K562 (cell line): ENCODE results near the gene IFI16. TPM values are rescaled to one million over a fixed set of nuclear protein-coding genes. Genes with fewer than 3 reads are reported as not detected.

Experiments used
- ATAC-seq: fragments of 200-7000 bp; cut with Tn5 transposase; 3 replicates; pipeline ENCODE4 v1.9.1; 2020; ENCODE audit warnings: moderate library complexity
- BruUV-seq: library from RNA; stranded (reverse); fragments of 400-500 nt; replicated peaks from 2 replicates; lab custom pipeline; 2021; lab: Mats Ljungman, UMichigan
- CTCF ChIA-PET: fragments of 300-600 bp; formaldehyde crosslinking; extraction: SDS; loops from one replicate; lab custom pipeline; 2021; ENCODE audit warnings: low intra/inter-chr PET ratio; lab: Yijun Ruan, JAX
- POLR2A ChIA-PET: fragments of 300-600, 350-650 bp; sonication (Branson Sonifier 250); formaldehyde crosslinking; extraction: SDS; loops from one replicate; lab custom pipeline; 2021; ENCODE audit warnings: antibody characterized with exemption, inconsistent platforms; lab: Yijun Ruan, JAX
- DNase-seq, 4 experiments: peaks; one replicate each; pipeline versions ENCODE4 v3.0.0 to v3.0.0-alpha.2; 2011 to 2018; ENCODE audit warnings: low spot score in 3 of 4, mixed read lengths in 3 of 4; ENCODE audit errors: extremely low read depth in 1 of 4
- FAIRE-seq: peaks from 2 replicates; lab custom pipeline; 2011; peaks lifted over from hg19 to GRCh38; lab: Jason Lieb, UNC
- H2AFZ ChIP-seq: 2 replicates; pipeline ENCODE4 v1.6.0; 2011; ENCODE audit warnings: low read depth, low read length, control low read depth, inconsistent platforms
- H3K27ac ChIP-seq: fragments of 200-600 bp; 3 replicates; pipeline ENCODE4 v1.8.0; 2011; ENCODE audit warnings: low read depth, mild to moderate bottlenecking, control low read depth, inconsistent platforms, low read length, moderate library complexity, mixed read lengths; ENCODE audit errors: extremely low read depth
- H3K27me3 ChIP-seq, 2 experiments: fragments of 300-600 bp in 1 of 2; 2 replicates in 1 of 2; 3 replicates in 1 of 2; pipeline versions ENCODE4 v1.6.0 to v1.8.0; 2011; ENCODE audit warnings: inconsistent platforms in 2 of 2, low read length in 2 of 2, mild to moderate bottlenecking in 1 of 2, mixed read lengths in 1 of 2, moderate library complexity in 1 of 2; ENCODE audit not compliant: control insufficient read depth in 2 of 2, insufficient read depth in 2 of 2
- H3K36me3 ChIP-seq: fragments of 300-600 bp; 3 replicates; pipeline ENCODE4 v1.8.0; 2011; ENCODE audit warnings: mild to moderate bottlenecking, low read length, inconsistent platforms; ENCODE audit not compliant: control insufficient read depth, insufficient read depth
- H3K4me1 ChIP-seq, 2 experiments: fragments of 200-600 bp in 1 of 2; replicated peaks in 1 of 2; 2 replicates in 1 of 2; 3 replicates in 1 of 2; pipeline versions ENCODE4 v1.5.1 to v1.8.0; 2011; ENCODE audit warnings: inconsistent platforms in 2 of 2, low read length in 2 of 2, mild to moderate bottlenecking in 1 of 2, mixed read lengths in 1 of 2, moderate library complexity in 1 of 2; ENCODE audit not compliant: control insufficient read depth in 2 of 2, insufficient read depth in 2 of 2
- H3K4me2 ChIP-seq: 2 replicates; pipeline ENCODE4 v1.6.1; 2011; ENCODE audit warnings: low read length, control low read depth, inconsistent platforms, mixed read lengths; ENCODE audit not compliant: insufficient read depth
- H3K4me3 ChIP-seq: fragments of 200-600 bp; sonication (generic), shearing (Covaris generic); 2 replicates; pipeline ENCODE4 v1.5.1; 2016; ENCODE audit warnings: control low read depth, inconsistent platforms
- H3K79me2 ChIP-seq: fragments of 200-600 bp; 3 replicates; pipeline ENCODE4 v1.8.0; 2011; ENCODE audit warnings: low read length, inconsistent platforms; ENCODE audit not compliant: control insufficient read depth, insufficient read depth
- H3K9ac ChIP-seq, 2 experiments: 2 replicates each; pipeline versions ENCODE4 v1.6.0 to v1.6.1; 2011; ENCODE audit warnings: low read depth in 2 of 2, low read length in 2 of 2, control low read depth in 1 of 2, inconsistent platforms in 1 of 2, mild to moderate bottlenecking in 1 of 2, mixed read lengths in 1 of 2; ENCODE audit not compliant: insufficient read depth in 1 of 2
- H3K9me1 ChIP-seq: one replicate; pipeline ENCODE4 v1.6.0; 2011; ENCODE audit warnings: inconsistent platforms, mild to moderate bottlenecking, low read length, moderate library complexity; ENCODE audit not compliant: control insufficient read depth, insufficient read depth
- H3K9me3 ChIP-seq: replicated peaks from 2 replicates; pipeline ENCODE4 v1.5.1; 2011; ENCODE audit warnings: low read depth, low read length, inconsistent platforms; ENCODE audit not compliant: control insufficient read depth, insufficient read depth
- H4K20me1 ChIP-seq: replicated peaks from 2 replicates; pipeline ENCODE4 v1.6.1; 2011; ENCODE audit warnings: low read length, inconsistent platforms, mixed read lengths; ENCODE audit not compliant: control insufficient read depth, insufficient read depth
- ARID1B ChIP-seq: fragments of 450-650 bp; IDR thresholded peaks from 2 replicates; pipeline ENCODE4 v1.6.1; 2016; ENCODE audit warnings: antibody characterized with exemption, mild to moderate bottlenecking, inconsistent platforms
- ESRRA ChIP-seq: fragments of 450-650 bp; IDR thresholded peaks from 2 replicates; pipeline ENCODE4 v1.6.1; 2014; ENCODE audit warnings: low read depth, mild to moderate bottlenecking, moderate library complexity, borderline replicate concordance
- HOXB6 ChIP-seq: fragments of 250-450 bp; sonication (Bioruptor Pico); IDR thresholded peaks from 2 replicates; pipeline ENCODE4 v1.5.1; 2022; ENCODE audit warnings: mild to moderate bottlenecking, borderline replicate concordance
- MNT ChIP-seq, 2 experiments: fragments of 450-650 bp; conservative IDR thresholded peaks; 2 replicates each; pipeline ENCODE4 v1.6.1; 2017; ENCODE audit warnings: mild to moderate bottlenecking in 2 of 2, moderate library complexity in 2 of 2
- RBFOX2 ChIP-seq: fragments of 200-400 bp; formaldehyde crosslinking; IDR thresholded peaks from 2 replicates; pipeline ENCODE4 v1.6.1; 2017; ENCODE audit warnings: low read depth, mild to moderate bottlenecking, low read length, moderate library complexity
- RNF219 ChIP-seq: fragments of 250-450 bp; sonication (Bioruptor Pico); IDR thresholded peaks from 2 replicates; pipeline ENCODE4 v1.5.0; 2022; ENCODE audit warnings: mild to moderate bottlenecking
- TAL1 ChIP-seq: fragments of 450-650 bp; IDR thresholded peaks from 2 replicates; pipeline ENCODE4 v1.6.1; 2016; ENCODE audit warnings: mild to moderate bottlenecking
- TFAP4 ChIP-seq: sonication (generic); formaldehyde crosslinking; IDR thresholded peaks from 2 replicates; pipeline ENCODE4 v1.8.0; 2022; ENCODE audit warnings: missing genetic modification reagents, mild to moderate bottlenecking, moderate library complexity, borderline replicate concordance
- ZNF140 ChIP-seq: fragments of 250-450 bp; sonication (Bioruptor Pico); IDR thresholded peaks from 2 replicates; pipeline ENCODE4 v1.8.0; 2021; ENCODE audit warnings: moderate library complexity, mild to moderate bottlenecking, inconsistent platforms
- ZNF764 ChIP-seq: fragments of 250-450 bp; sonication (Bioruptor Pico); IDR thresholded peaks from 2 replicates; pipeline ENCODE4 v1.4.0; 2020; ENCODE audit warnings: low read depth, mild to moderate bottlenecking, moderate library complexity
- WGBS: fragments of 100-300 bp; shearing (Covaris generic); methylation state at CpG from one replicate; pipeline ENCODE4 v1.1.6; 2016; ENCODE audit warnings: low coverage, mixed read lengths; ENCODE audit not compliant: insufficient coverage; ENCODE audit errors: missing lambda C conversion rate; 5-methylcytosine and 5-hydroxymethylcytosine counted together
- in situ Hi-C: fragments of 300-500 bp; cut with MboI; formaldehyde crosslinking; loops from 4 replicates; pipeline ENCODE4 v1.15.0; 2018; ENCODE audit warnings: inconsistent platforms, mixed read lengths
- intact Hi-C: fragments of 100-400 bp; cut with micrococcal nuclease; formaldehyde crosslinking; loops from 2 replicates; pipeline ENCODE4 v1.14.2; 2022
- polyA plus RNA-seq, 8 experiments: library from polyadenylated mRNA; depleted of rRNA in 4 of 8; stranded (reverse) in 5 of 8; unstranded in 3 of 8; fragments of >200 nt; fragmentation: Nextera tagmentation in 2 of 8; fragmentation: Illumina TruSeq in 1 of 8; extraction: Ambion mirVana in 2 of 8; extraction: Trizol in 1 of 8; gene quantifications; 2 replicates each; pipeline versions ENCODE4 v1.2.1 to v1.2.3, GENCODE V29; 2011 to 2014; ENCODE audit warnings: inconsistent platforms in 1 of 8, missing spikeins in 1 of 8
- total RNA-seq, 7 experiments: library from RNA; depleted of rRNA in 6 of 7; stranded (reverse); fragments of >200 nt in 6 of 7; fragmentation: Illumina TruSeq in 2 of 7; extraction: Trizol in 2 of 7; gene quantifications; 2 replicates each; pipeline versions ENCODE4 v1.2.1 to v1.2.3, GENCODE V29; 2011 to 2021; ENCODE audit warnings: low replicate concordance in 1 of 7
- TF ChIP-seq, protein P1 (sequence below): fragments of 450-650 bp; IDR thresholded peaks from 2 replicates; pipeline ENCODE4 v1.6.1; 2016; ENCODE audit warnings: mild to moderate bottlenecking

The IFI16 gene
- total and polyA plus RNA-seq, 9 of the 15 experiments (the other 6 are each of a cell fraction or from before 2014, with no cell fraction given): 0.70 to 2.8 (median 1.6) TPM

DNA sequence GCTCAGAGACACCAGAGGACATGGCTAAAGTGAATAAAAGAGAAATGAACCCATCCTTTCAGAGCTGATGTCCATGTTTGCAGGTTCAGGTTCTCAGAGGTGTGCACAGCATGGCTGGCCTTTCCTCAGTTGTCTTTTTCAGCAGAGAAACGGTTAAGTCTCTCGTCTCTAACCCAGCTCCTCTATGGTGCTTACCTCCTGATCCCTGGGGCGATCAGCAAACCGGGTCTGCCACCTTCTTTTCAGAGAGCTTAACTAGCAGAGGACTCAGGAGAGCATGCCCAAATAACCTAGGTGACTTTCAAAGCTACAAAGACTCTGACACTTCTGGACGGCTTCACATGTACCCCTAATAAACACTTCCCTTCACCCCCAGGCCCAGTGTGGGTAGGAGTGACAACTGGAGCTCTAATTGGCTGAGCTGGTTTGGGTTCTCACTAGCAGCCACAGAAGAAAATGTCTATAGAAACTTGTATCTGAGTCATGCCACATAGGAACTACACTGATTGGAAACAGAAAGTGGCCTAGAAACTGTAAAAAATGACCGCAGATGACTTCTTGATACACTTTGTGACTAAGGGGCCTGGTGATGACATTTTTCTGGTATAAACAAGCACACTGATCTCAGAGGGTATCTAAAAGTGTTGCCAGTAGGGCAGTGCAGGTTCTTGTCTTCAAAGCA lies 66.9 kb downstream of the IFI16 start, which contains the start of gene AIM2:
TSS of gene AIM2 (minus strand) at position 329 of the 682 bp plus-strand sequence. CDS start 3,267 bp downstream, outside the sequence.
- Histone ChIP-seq H3K4me1 (peaks cover 0 to 19% of the 10 kb centered on the region in 2 experiments; a peak in 4 of 5 replicates), H3K9ac (peak within 1 kb of the TSS in 1 of 2 experiments; percentile 58; a peak in 2 of 4 replicates), H2AFZ (peak within 1 kb of the TSS; percentile 100), H4K20me1 (no peaks in the 10 kb centered on the region), H3K4me2 (peak within 1 kb of the TSS; percentile 61), H3K9me1 (no peaks in the 10 kb centered on the region), H3K27ac (peak within 1 kb of the TSS; percentile 93), H3K36me3 (no peaks in the 10 kb centered on the region), H3K4me3 (no peak within 1 kb of the TSS), H3K79me2 (no peaks in the 10 kb centered on the region), H3K27me3 (no peaks in the 10 kb centered on the region), H3K9me3 (0 out of 2 replicates have a peak, but pooled peaks cover 5% of the 10 kb centered on the region)
- ATAC-seq (peak; percentile 79), DNase-seq (peak; percentile 2 to 43 (median 24)), FAIRE-seq (no peak)
- in situ Hi-C loops (no loop called here), intact Hi-C loops (loop anchor here (5.0 to 10.0 kb wide), 4 partner anchors 262 to 1112 kb away; no protein-coding TSS in a partner anchor)
- WGBS: 23% methylated on average over 6 of the region's 6 CpGs
- ChIA-PET POLR2A (interaction anchor here (1.0 kb wide), 3 partner anchors 12 to 16 kb away, joined by 3 to 5 read pairs (median 3); no protein-coding TSS in a partner anchor), CTCF (no interaction called here)
- BruUV-seq: TSS peak; percentile 96
- TF ChIP-seq, protein P1, sequence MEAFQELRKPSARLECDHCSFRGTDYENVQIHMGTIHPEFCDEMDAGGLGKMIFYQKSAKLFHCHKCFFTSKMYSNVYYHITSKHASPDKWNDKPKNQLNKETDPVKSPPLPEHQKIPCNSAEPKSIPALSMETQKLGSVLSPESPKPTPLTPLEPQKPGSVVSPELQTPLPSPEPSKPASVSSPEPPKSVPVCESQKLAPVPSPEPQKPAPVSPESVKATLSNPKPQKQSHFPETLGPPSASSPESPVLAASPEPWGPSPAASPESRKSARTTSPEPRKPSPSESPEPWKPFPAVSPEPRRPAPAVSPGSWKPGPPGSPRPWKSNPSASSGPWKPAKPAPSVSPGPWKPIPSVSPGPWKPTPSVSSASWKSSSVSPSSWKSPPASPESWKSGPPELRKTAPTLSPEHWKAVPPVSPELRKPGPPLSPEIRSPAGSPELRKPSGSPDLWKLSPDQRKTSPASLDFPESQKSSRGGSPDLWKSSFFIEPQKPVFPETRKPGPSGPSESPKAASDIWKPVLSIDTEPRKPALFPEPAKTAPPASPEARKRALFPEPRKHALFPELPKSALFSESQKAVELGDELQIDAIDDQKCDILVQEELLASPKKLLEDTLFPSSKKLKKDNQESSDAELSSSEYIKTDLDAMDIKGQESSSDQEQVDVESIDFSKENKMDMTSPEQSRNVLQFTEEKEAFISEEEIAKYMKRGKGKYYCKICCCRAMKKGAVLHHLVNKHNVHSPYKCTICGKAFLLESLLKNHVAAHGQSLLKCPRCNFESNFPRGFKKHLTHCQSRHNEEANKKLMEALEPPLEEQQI: no peak
- no peak for TF ChIP-seq ZNF140 (CRISPR knock-in tag)
- no peak for TF ChIP-seq HOXB6 (CRISPR knock-in tag)
- TF ChIP-seq ESRRA: peak; percentile 40; the same call in 1 of the 2 replicates
- peak; percentile 82 for TF ChIP-seq ARID1B
- TF ChIP-seq MNT (conservative IDR thresholded peaks at IDR 0.05): 0 out of 4 replicates have a peak, but pooled peaks of 1 of the 2 experiments have one; percentile 55
- TF ChIP-seq TAL1: 0 out of 2 replicates have a peak, but pooled peaks have one; percentile 11
- TF ChIP-seq RNF219 (CRISPR knock-in tag): no peak
- peak; percentile 61; the same call in 1 of the 2 replicates for TF ChIP-seq RBFOX2
- no peak for TF ChIP-seq TFAP4 (CRISPR knock-in tag)
- TF ChIP-seq ZNF764 (CRISPR knock-in tag): no peak
